NCI-H1092 (cell line): ENCODE results near the gene UBE2O.

Source experiments
- DNase-seq: peaks from one replicate; lab custom pipeline; 2025; lab: John Stamatoyannopoulos, UW

Gene UBE2O

GRCh38 chr17:76484228-76484725 is 31.3 kb upstream of the UBE2O start:
- DNase-seq, result no peak

GRCh38 chr17:76481071-76481655 is 28.2 kb upstream of the UBE2O start:
- DNase-seq, result no peak

GRCh38 chr17:76480632-76481031 is 27.7 kb upstream of the UBE2O start:
- DNase-seq, result no peak

- no peak for DNase-seq
Observed at GRCh38 chr17:76479515-76480060, 26.6 kb upstream of the UBE2O start.

GRCh38 chr17:76478730-76479514 is 26.0 kb upstream of the UBE2O start:
- DNase-seq, result no peak

GRCh38 chr17:76478097-76478496 is 25.1 kb upstream of the UBE2O start:
- DNase-seq, result no peak

- no peak for DNase-seq
Observed at GRCh38 chr17:76477576-76477975, 24.6 kb upstream of the UBE2O start.

- DNase-seq, result no peak
Observed at GRCh38 chr17:76476736-76477135, 23.8 kb upstream of the UBE2O start.

- no peak for DNase-seq
Observed at GRCh38 chr17:76475302-76475701, 22.4 kb upstream of the UBE2O start.

GRCh38 chr17:76474894-76475293 is 21.9 kb upstream of the UBE2O start:
- DNase-seq, result no peak

GRCh38 chr17:76474238-76474637 is 21.3 kb upstream of the UBE2O start:
- DNase-seq, result no peak

- DNase-seq, result no peak
Observed at GRCh38 chr17:76473541-76473985, 20.6 kb upstream of the UBE2O start.

GRCh38 chr17:76472726-76473125 is 19.8 kb upstream of the UBE2O start:
- no peak for DNase-seq

GRCh38 chr17:76472258-76472645 is 19.3 kb upstream of the UBE2O start:
- no peak for DNase-seq

- no peak for DNase-seq
Observed at GRCh38 chr17:76471498-76472257, 18.7 kb upstream of the UBE2O start.

GRCh38 chr17:76469991-76470739 is 17.2 kb upstream of the UBE2O start:
- no peak for DNase-seq

- DNase-seq, result no peak
Observed at GRCh38 chr17:76469076-76469990, 16.4 kb upstream of the UBE2O start.

GRCh38 chr17:76468634-76469010 is 15.7 kb upstream of the UBE2O start:
- DNase-seq, result no peak

GRCh38 chr17:76467809-76468633 is 15.1 kb upstream of the UBE2O start:
- no peak for DNase-seq

GRCh38 chr17:76467366-76467765 is 14.4 kb upstream of the UBE2O start, which contains the start of gene AANAT:
AANAT (plus strand) TSS chr17:76467603; CDS start chr17:76468747, 1,144 bp downstream.
- DNase-seq, result no peak
